Prostate gland (tissue), 2 donors: ENCODE data around the gene ABCA13.

Source experiments
- POLR2A ChIP-seq: fragments of 450-650 bp; IDR thresholded peaks from one replicate; pipeline ENCODE4 v1.6.1; 2016; ENCODE audit warnings: antibody characterized with exemption, mild to moderate bottlenecking
- TF ChIP-seq, protein P1 (sequence below), 4 experiments: fragments of 200-600 bp in 2 of 4; fragments of 450-650 bp in 2 of 4; sonication (generic) in 2 of 4; IDR thresholded peaks; 1 replicate in 3 of 4; 2 replicates in 1 of 4; pipeline ENCODE4 v1.5.1; 2016 to 2019; ENCODE audit warnings: antibody characterized with exemption in 4 of 4, mild to moderate bottlenecking in 2 of 4, moderate library complexity in 2 of 4

- TF ChIP-seq, protein P1, sequence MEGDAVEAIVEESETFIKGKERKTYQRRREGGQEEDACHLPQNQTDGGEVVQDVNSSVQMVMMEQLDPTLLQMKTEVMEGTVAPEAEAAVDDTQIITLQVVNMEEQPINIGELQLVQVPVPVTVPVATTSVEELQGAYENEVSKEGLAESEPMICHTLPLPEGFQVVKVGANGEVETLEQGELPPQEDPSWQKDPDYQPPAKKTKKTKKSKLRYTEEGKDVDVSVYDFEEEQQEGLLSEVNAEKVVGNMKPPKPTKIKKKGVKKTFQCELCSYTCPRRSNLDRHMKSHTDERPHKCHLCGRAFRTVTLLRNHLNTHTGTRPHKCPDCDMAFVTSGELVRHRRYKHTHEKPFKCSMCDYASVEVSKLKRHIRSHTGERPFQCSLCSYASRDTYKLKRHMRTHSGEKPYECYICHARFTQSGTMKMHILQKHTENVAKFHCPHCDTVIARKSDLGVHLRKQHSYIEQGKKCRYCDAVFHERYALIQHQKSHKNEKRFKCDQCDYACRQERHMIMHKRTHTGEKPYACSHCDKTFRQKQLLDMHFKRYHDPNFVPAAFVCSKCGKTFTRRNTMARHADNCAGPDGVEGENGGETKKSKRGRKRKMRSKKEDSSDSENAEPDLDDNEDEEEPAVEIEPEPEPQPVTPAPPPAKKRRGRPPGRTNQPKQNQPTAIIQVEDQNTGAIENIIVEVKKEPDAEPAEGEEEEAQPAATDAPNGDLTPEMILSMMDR (IDR thresholded peaks at IDR 0.05) = no peak
- no peak for TF ChIP-seq POLR2A
These were observed 335.3 kb downstream of the ABCA13 start for GRCh38 chr7:48506569-48506968.
